ENCODE measurements around the gene SLC5A4. TPM values are rescaled to one million over a fixed set of nuclear protein-coding genes. Genes with fewer than 3 reads are reported as not detected.

Gene SLC5A4
- total and polyA plus RNA-seq, 2 donors (not counting 1 experiment from before 2014, with no cell fraction given) = not detected

- ATAC-seq (ENCODE audit: low read depth) (no peak), DNase-seq (no peak)
- no peak overlapping the region for H3K9ac ChIP-seq (ENCODE audit: low read length)
- no peaks in the 10 kb centered on the region for H3K27me3 Mint-ChIP-seq
- H3K79me2 ChIP-seq (ENCODE audit: control insufficient read depth, insufficient read depth, low read length) = no peaks in the 10 kb centered on the region
- no peak overlapping the region for H3K4me3 Mint-ChIP-seq
- CTCF ChIA-PET = no interaction called here
- no peak overlapping the region for H3K27ac Mint-ChIP-seq
- H3K4me1 ChIP-seq (ENCODE audit: control insufficient read depth in 2 of 2, insufficient read depth in 2 of 2, low read length in 2 of 2) = no peaks in the 10 kb centered on the region
- intact Hi-C loops (cut with micrococcal nuclease) = no loop called here
- H3K9me3 Mint-ChIP-seq (ENCODE audit: insufficient read depth) = no peaks in the 10 kb centered on the region
- POLR2A ChIA-PET = no interaction called here
- H3K4me3 ChIP-seq (ENCODE audit: control extremely low read depth in 1 of 5, extremely low read depth in 1 of 5, insufficient read depth in 1 of 5, low read depth in 2 of 5, low read length in 4 of 5) = no peak overlapping the region
- no peak overlapping the region for H3K27ac ChIP-seq (ENCODE audit: low read length in 2 of 2)
- WGBS (ENCODE audit: insufficient coverage) = 89% methylated on average over 18 of the region's 18 CpGs
- H2AFZ ChIP-seq (ENCODE audit: insufficient read depth, low read depth, low read length, poor library complexity, severe bottlenecking) = no peak overlapping the region
- H4K20me1 ChIP-seq (ENCODE audit: control insufficient read depth, insufficient read depth, low read length, poor library complexity, severe bottlenecking) = no peaks in the 10 kb centered on the region
- H3K9me3 ChIP-seq (ENCODE audit: control extremely low read depth in 1 of 3, control insufficient read depth in 2 of 3, insufficient read depth in 1 of 3, low read length in 2 of 3) = no peaks in the 10 kb centered on the region
- H3K27me3 ChIP-seq (replicated peaks in 1 of 4; ENCODE audit: control extremely low read depth in 1 of 4, control insufficient read depth in 3 of 4, insufficient read depth in 4 of 4, low read length in 3 of 4) = no peaks in the 10 kb centered on the region
- no peak overlapping the region for H3K4me2 ChIP-seq (replicated peaks; ENCODE audit: low read depth, low read length, poor library complexity, severe bottlenecking)
- no peaks in the 10 kb centered on the region for H3K4me1 Mint-ChIP-seq
- no peaks in the 10 kb centered on the region for H3K36me3 ChIP-seq (replicated peaks in 1 of 2; ENCODE audit: control extremely low read depth in 1 of 2, control insufficient read depth in 1 of 2, extremely low read depth in 1 of 2, insufficient read depth in 2 of 2, low read length in 1 of 2)
- TF ChIP-seq EZH2 (IDR thresholded peaks at IDR 0.05; ENCODE audit: borderline replicate concordance, insufficient read depth, low read depth, low read length, poor library complexity, severe bottlenecking) (no peak), CTCF (IDR thresholded peaks at IDR 0.05) (no peak)
Measured at GRCh38 chr22:32271389-32271788, 16.2 kb upstream of the SLC5A4 start.

GRCh38 chr22:32270641-32271369 lies 15.7 kb upstream of the SLC5A4 start:
- no peaks in the 10 kb centered on the region for H3K27me3 ChIP-seq (replicated peaks in 1 of 4; ENCODE audit: control extremely low read depth in 1 of 4, control insufficient read depth in 3 of 4, insufficient read depth in 4 of 4, low read length in 3 of 4)
- H3K27ac ChIP-seq (ENCODE audit: low read length in 2 of 2) = no peak overlapping the region
- CTCF ChIA-PET = no interaction called here
- H3K4me1 ChIP-seq (ENCODE audit: control insufficient read depth in 2 of 2, insufficient read depth in 2 of 2, low read length in 2 of 2) = no peaks in the 10 kb centered on the region
- no peak for TF ChIP-seq EZH2 (IDR thresholded peaks at IDR 0.05; ENCODE audit: borderline replicate concordance, insufficient read depth, low read depth, low read length, poor library complexity, severe bottlenecking)
- no peak for TF ChIP-seq CTCF (IDR thresholded peaks at IDR 0.05)
- Mint-ChIP-seq H3K4me1 (peaks cover 3% of the 10 kb centered on the region), H3K27me3 (no peaks in the 10 kb centered on the region), H3K27ac (no peak overlapping the region), H3K9me3 (ENCODE audit: insufficient read depth) (no peaks in the 10 kb centered on the region), H3K4me3 (no peak overlapping the region)
- ATAC-seq (ENCODE audit: low read depth) (no peak), DNase-seq (no peak)
- WGBS (ENCODE audit: insufficient coverage) = 92% methylated on average over 25 of the region's 25 CpGs
- H4K20me1 ChIP-seq (ENCODE audit: control insufficient read depth, insufficient read depth, low read length, poor library complexity, severe bottlenecking) = no peaks in the 10 kb centered on the region
- H3K4me2 ChIP-seq (replicated peaks; ENCODE audit: low read depth, low read length, poor library complexity, severe bottlenecking) = no peak overlapping the region
- H3K4me3 ChIP-seq (ENCODE audit: control extremely low read depth in 1 of 5, extremely low read depth in 1 of 5, insufficient read depth in 1 of 5, low read depth in 2 of 5, low read length in 4 of 5) = no peak overlapping the region
- H3K79me2 ChIP-seq (ENCODE audit: control insufficient read depth, insufficient read depth, low read length) = no peaks in the 10 kb centered on the region
- no peak overlapping the region for H3K9ac ChIP-seq (ENCODE audit: low read length)
- intact Hi-C loops (cut with micrococcal nuclease) = no loop called here
- H2AFZ ChIP-seq (ENCODE audit: insufficient read depth, low read depth, low read length, poor library complexity, severe bottlenecking) = no peak overlapping the region
- no peaks in the 10 kb centered on the region for H3K9me3 ChIP-seq (ENCODE audit: control extremely low read depth in 1 of 3, control insufficient read depth in 2 of 3, insufficient read depth in 1 of 3, low read length in 2 of 3)
- no peaks in the 10 kb centered on the region for H3K36me3 ChIP-seq (replicated peaks in 1 of 2; ENCODE audit: control extremely low read depth in 1 of 2, control insufficient read depth in 1 of 2, extremely low read depth in 1 of 2, insufficient read depth in 2 of 2, low read length in 1 of 2)
- POLR2A ChIA-PET = no interaction called here

Data from B cell (primary cell).